Heart left ventricle (tissue), 13 donors: ENCODE results near the gene COMP.

Experiments
- CTCF ChIP-seq, 12 donors: fragments of 200-600 bp; sonication (generic) in 4 of 12; IDR thresholded peaks; one replicate each; pipeline versions ENCODE4 v1.5.0 to v1.8.0; 2018 to 2022; ENCODE audit warnings: antibody characterized with exemption in 12 of 12, mild to moderate bottlenecking in 5 of 12
- POLR2A ChIP-seq, 2 donors: fragments of 450-650 bp; IDR thresholded peaks; one replicate each; pipeline ENCODE4 v1.6.1; 2017; ENCODE audit warnings: antibody characterized with exemption in 2 of 2, mild to moderate bottlenecking in 2 of 2, moderate library complexity in 2 of 2
- donor health status: ischemic (EF 13 %, LVEDD 7.1; RV severe dilation, severe dysfunction).
- donor health status: DM: no; HTN: yes; CAD: no.
- donor health status: DM: no; HTN: no; CAD: no.
- donor health status: ischemic (EF 25% LVEDD 6.9; RV normal size, moderate dysfunction).
- donor health status: ischemic (EF 25% LVEDD 5.7; RV mildly dilated, moderate dysfunction).
- donor health status: ischemic (EF 35%, LVEDD 5.7; RV mildly dilated, moderate dysfunction).
- donor health status: nonischemic (EF 11% LVEDD 7.7; RV severe dilation, severe dysfunction).
- donor health status: DM: yes; HTN: yes; CAD: no.
- donor health status: PGD.
- donor health status: ischemic (EF 29% LVEDD 5.4; RV normal size, mild dysfunction).
- donor health status: nonischemic (EF 23%, LVEDD 6.1; RV moderate dilation, normal function).

DNA sequence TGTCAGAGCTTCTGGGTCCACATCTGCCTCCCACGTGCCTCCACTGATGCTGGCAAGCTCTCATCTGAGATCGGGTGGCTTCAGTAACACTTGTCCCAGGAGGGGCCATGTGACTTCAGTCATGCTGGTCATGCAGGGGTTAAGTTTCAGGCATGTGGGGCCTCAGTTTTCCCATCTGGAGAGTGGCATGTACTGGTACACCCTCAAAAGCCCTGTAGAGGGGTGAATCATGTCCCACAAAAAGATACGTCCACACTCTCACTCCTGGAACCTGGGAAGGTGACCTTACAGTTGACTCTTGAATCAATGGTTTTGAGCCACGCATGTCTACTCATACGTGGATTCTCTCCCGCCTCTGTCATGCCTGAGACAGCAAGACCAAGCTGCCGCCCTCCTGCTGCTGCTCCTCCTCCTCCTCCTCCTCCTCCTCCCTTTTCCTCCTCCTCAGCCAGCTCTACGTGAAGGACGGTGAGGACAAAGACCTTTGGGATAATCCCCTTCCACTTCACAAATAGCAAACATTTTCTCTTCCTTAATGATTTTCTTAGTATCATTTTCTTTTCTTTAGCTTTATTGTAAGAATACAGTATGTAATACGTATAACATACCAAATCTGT is 53.7 kb downstream of the COMP start:
- TF ChIP-seq CTCF (IDR thresholded peaks at IDR 0.05) = no peak
- TF ChIP-seq POLR2A (IDR thresholded peaks at IDR 0.05) = no peak
